Left lung (tissue), 10 donors: ENCODE measurements around the gene MYEOV. TPM values are rescaled to one million over a fixed set of nuclear protein-coding genes. Genes with fewer than 3 reads are reported as not detected.

Source experiments
- ATAC-seq: fragments of 200-7000 bp; cut with Tn5 transposase; one replicate; pipeline ENCODE4 v1.9.1; 2020; ENCODE audit warnings: moderate library complexity
- DNase-seq, 4 donors: peaks; one replicate each; pipeline ENCODE4 v3.0.0-alpha.2; 2013 to 2020
- H3K27ac ChIP-seq, 2 donors: fragments of 200-600 bp; sonication (generic) in 1 of 2; one replicate each; pipeline versions ENCODE4 v1.5.0 to v1.8.0; 2020 to 2021
- H3K27me3 ChIP-seq, 2 donors: fragments of 200-600 bp; sonication (generic) in 1 of 2; one replicate each; pipeline versions ENCODE4 v1.5.0 to v1.8.0; 2020 to 2021
- H3K36me3 ChIP-seq, 2 donors: fragments of 200-600 bp; sonication (generic) in 1 of 2; one replicate each; pipeline versions ENCODE4 v1.5.0 to v1.8.0; 2020 to 2021
- H3K4me1 ChIP-seq, 2 donors: fragments of 200-600 bp; one replicate each; pipeline ENCODE4 v1.8.0; 2021
- H3K4me3 ChIP-seq, 2 donors: fragments of 200-600 bp; sonication (generic) in 1 of 2; one replicate each; pipeline versions ENCODE4 v1.5.0 to v1.8.0; 2020 to 2021; ENCODE audit warnings: mild to moderate bottlenecking in 1 of 2
- H3K9me3 ChIP-seq, 2 donors: fragments of 200-600 bp; sonication (generic) in 1 of 2; one replicate each; pipeline versions ENCODE4 v1.5.0 to v1.8.0; 2020 to 2021
- CTCF ChIP-seq, 2 donors: fragments of 200-600 bp; sonication (generic) in 1 of 2; IDR thresholded peaks; one replicate each; pipeline versions ENCODE4 v1.5.0 to v1.8.0; 2021; ENCODE audit warnings: antibody characterized with exemption in 2 of 2
- intact Hi-C, 2 donors: fragments of 100-400 bp; cut with DNase I; formaldehyde crosslinking; loops; one replicate each; pipeline versions ENCODE4 v1.11.2 to v1.14.2; 2022
- polyA plus RNA-seq, 6 donors: library from polyadenylated mRNA; unstranded; fragments of 120-200 nt; gene quantifications; one replicate each; pipeline ENCODE4 v1.2.1, GENCODE V29; 2013; ENCODE audit not compliant: insufficient read length in 6 of 6
- total RNA-seq, 2 donors: library from RNA; stranded (reverse); fragmentation: NEBNext Ultra II Directional; extraction: Animal tissue kit (Norgen Biotek cat#: 25700); gene quantifications; one replicate each; pipeline ENCODE4 v1.2.1, GENCODE V29; 2021
- donor health status: DM: no; HTN: yes; CAD: no.
- donor health status: DM: no; HTN: no; CAD: no.

The MYEOV gene
- total and polyA plus RNA-seq, 8 donors = 0.31 to 0.85 (median 0.47) TPM; not detected in 1

- no peak for ATAC-seq
- peaks cover 0 to 9% of the 10 kb centered on the region in 2 donors for H3K4me1 ChIP-seq
- no peaks in the 10 kb centered on the region for H3K9me3 ChIP-seq
- H3K27ac ChIP-seq = no peak overlapping the region
- intact Hi-C loops = no loop called here
- H3K36me3 ChIP-seq = no peaks in the 10 kb centered on the region
- no peak for DNase-seq
- H3K27me3 ChIP-seq = no peaks in the 10 kb centered on the region
- H3K4me3 ChIP-seq = no peak overlapping the region
- no peak for TF ChIP-seq CTCF (IDR thresholded peaks at IDR 0.05)
Observed at GRCh38 chr11:69265210-69265609, 28.7 kb upstream of the MYEOV start.

GRCh38 chr11:69265911-69266510 lies 27.9 kb upstream of the MYEOV start:
- intact Hi-C loops = no loop called here
- no peak for TF ChIP-seq CTCF (IDR thresholded peaks at IDR 0.05)

GRCh38 chr11:69267395-69267805 lies 26.6 kb upstream of the MYEOV start:
- no peaks in the 10 kb centered on the region for H3K27me3 ChIP-seq
- intact Hi-C loops = no loop called here
- TF ChIP-seq CTCF (IDR thresholded peaks at IDR 0.05) = no peak
- no peak overlapping the region for H3K4me3 ChIP-seq
- no peaks in the 10 kb centered on the region for H3K9me3 ChIP-seq
- peaks cover 0 to 9% of the 10 kb centered on the region in 2 donors for H3K4me1 ChIP-seq
- peak; percentile 67 for ATAC-seq
- no peak for DNase-seq
- H3K27ac ChIP-seq = no peak overlapping the region
- H3K36me3 ChIP-seq = no peaks in the 10 kb centered on the region

More at GRCh38 chr11:69265911-69266510, 27.9 kb upstream of the MYEOV start:
- no peaks in the 10 kb centered on the region for H3K36me3 ChIP-seq
- no peak overlapping the region for H3K4me3 ChIP-seq
- peaks cover 0 to 9% of the 10 kb centered on the region in 2 donors for H3K4me1 ChIP-seq
- H3K9me3 ChIP-seq = no peaks in the 10 kb centered on the region
- no peak for ATAC-seq
- no peak for DNase-seq
- H3K27me3 ChIP-seq = no peaks in the 10 kb centered on the region
- no peak overlapping the region for H3K27ac ChIP-seq

GRCh38 chr11:69268911-69269310 lies 25.0 kb upstream of the MYEOV start:
- DNase-seq (no peak), ATAC-seq (no peak)
- no peak overlapping the region for H3K27ac ChIP-seq
- no peak for TF ChIP-seq CTCF (IDR thresholded peaks at IDR 0.05)
- no peaks in the 10 kb centered on the region for H3K36me3 ChIP-seq
- H3K4me1 ChIP-seq = peaks cover 0 to 9% of the 10 kb centered on the region in 2 donors
- intact Hi-C loops = no loop called here
- H3K9me3 ChIP-seq = no peaks in the 10 kb centered on the region
- H3K4me3 ChIP-seq = no peak overlapping the region
- H3K27me3 ChIP-seq = no peaks in the 10 kb centered on the region

GRCh38 chr11:69269388-69269787 lies 24.6 kb upstream of the MYEOV start:
- no peak for ATAC-seq
- peaks cover 0 to 9% of the 10 kb centered on the region in 2 donors for H3K4me1 ChIP-seq
- no peaks in the 10 kb centered on the region for H3K27me3 ChIP-seq
- H3K4me3 ChIP-seq = no peak overlapping the region
- intact Hi-C loops = no loop called here
- DNase-seq = no peak
- no peak overlapping the region for H3K27ac ChIP-seq
- no peak for TF ChIP-seq CTCF (IDR thresholded peaks at IDR 0.05)
- H3K9me3 ChIP-seq = no peaks in the 10 kb centered on the region
- H3K36me3 ChIP-seq = no peaks in the 10 kb centered on the region
